Measurements from ENCODE around the gene KCNS3. TPM values are rescaled to one million over a fixed set of nuclear protein-coding genes. Genes with fewer than 3 reads are reported as not detected.
A peak's percentile ranks its signal among the peaks of the same experiment; 100 is the strongest.

Gene KCNS3
- total and polyA plus RNA-seq, 2 donors (not counting 1 experiment from before 2014, with no cell fraction given) = 3.0 to 6.3 TPM

- no peak overlapping the region for H3K9ac ChIP-seq (ENCODE audit: insufficient read depth, low read length)
- no peaks in the 10 kb centered on the region for H3K9me3 ChIP-seq (ENCODE audit: control insufficient read depth, insufficient read depth, low read depth, low read length)
- no peak overlapping the region for H3K4me3 ChIP-seq (replicated peaks in 1 of 4; ENCODE audit: control extremely low read depth in 1 of 4, insufficient read depth in 1 of 4, low read depth in 3 of 4, low read length in 4 of 4)
- no peaks in the 10 kb centered on the region for H3K79me2 ChIP-seq (ENCODE audit: control insufficient read depth, insufficient read depth, low read length)
- no peak for DNase-seq (ENCODE audit: low read depth in 2 of 2)
- no peak for TF ChIP-seq EZH2 (IDR thresholded peaks at IDR 0.05; ENCODE audit: low read length, missing control alignments)
- TF ChIP-seq, protein P1, sequence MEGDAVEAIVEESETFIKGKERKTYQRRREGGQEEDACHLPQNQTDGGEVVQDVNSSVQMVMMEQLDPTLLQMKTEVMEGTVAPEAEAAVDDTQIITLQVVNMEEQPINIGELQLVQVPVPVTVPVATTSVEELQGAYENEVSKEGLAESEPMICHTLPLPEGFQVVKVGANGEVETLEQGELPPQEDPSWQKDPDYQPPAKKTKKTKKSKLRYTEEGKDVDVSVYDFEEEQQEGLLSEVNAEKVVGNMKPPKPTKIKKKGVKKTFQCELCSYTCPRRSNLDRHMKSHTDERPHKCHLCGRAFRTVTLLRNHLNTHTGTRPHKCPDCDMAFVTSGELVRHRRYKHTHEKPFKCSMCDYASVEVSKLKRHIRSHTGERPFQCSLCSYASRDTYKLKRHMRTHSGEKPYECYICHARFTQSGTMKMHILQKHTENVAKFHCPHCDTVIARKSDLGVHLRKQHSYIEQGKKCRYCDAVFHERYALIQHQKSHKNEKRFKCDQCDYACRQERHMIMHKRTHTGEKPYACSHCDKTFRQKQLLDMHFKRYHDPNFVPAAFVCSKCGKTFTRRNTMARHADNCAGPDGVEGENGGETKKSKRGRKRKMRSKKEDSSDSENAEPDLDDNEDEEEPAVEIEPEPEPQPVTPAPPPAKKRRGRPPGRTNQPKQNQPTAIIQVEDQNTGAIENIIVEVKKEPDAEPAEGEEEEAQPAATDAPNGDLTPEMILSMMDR (conservative IDR thresholded peaks at IDR 0.05 in 1 of 2, IDR thresholded peaks at IDR 0.05 in 1 of 2; ENCODE audit: low read depth in 1 of 2, low read length in 2 of 2) = peak in 1 of 2 donors; percentile 13
- H2AFZ ChIP-seq (ENCODE audit: low read length) = no peak overlapping the region
- no peak overlapping the region for H3K27ac ChIP-seq (ENCODE audit: insufficient read depth, low read length)
- H4K20me1 ChIP-seq (ENCODE audit: control insufficient read depth, extremely low read depth, insufficient read depth, low read length) = no peaks in the 10 kb centered on the region
- no peak overlapping the region for H3K4me2 ChIP-seq (ENCODE audit: extremely low read depth, insufficient read depth, low read length)
- no peaks in the 10 kb centered on the region for H3K36me3 ChIP-seq (ENCODE audit: control insufficient read depth, insufficient read depth, low read length)
- H3K4me1 ChIP-seq (ENCODE audit: control insufficient read depth, extremely low read depth, insufficient read depth, low read length) = no peaks in the 10 kb centered on the region
- no peaks in the 10 kb centered on the region for H3K27me3 ChIP-seq (ENCODE audit: control insufficient read depth, insufficient read depth, low read length)
Measured at GRCh38 chr2:17918789-17919188, 40.3 kb downstream of the KCNS3 start.

- Histone ChIP-seq H4K20me1 (ENCODE audit: control insufficient read depth, extremely low read depth, insufficient read depth, low read length) (no peaks in the 10 kb centered on the region), H3K4me2 (ENCODE audit: extremely low read depth, insufficient read depth, low read length) (no peak overlapping the region), H3K4me1 (ENCODE audit: control insufficient read depth, extremely low read depth, insufficient read depth, low read length) (peaks cover 3% of the 10 kb centered on the region), H2AFZ (ENCODE audit: low read length) (no peak overlapping the region), H3K79me2 (ENCODE audit: control insufficient read depth, insufficient read depth, low read length) (no peaks in the 10 kb centered on the region), H3K9ac (ENCODE audit: insufficient read depth, low read length) (no peak overlapping the region), H3K9me3 (ENCODE audit: control insufficient read depth, insufficient read depth, low read depth, low read length) (no peaks in the 10 kb centered on the region), H3K27me3 (ENCODE audit: control insufficient read depth, insufficient read depth, low read length) (no peaks in the 10 kb centered on the region), H3K4me3 (replicated peaks in 1 of 4; ENCODE audit: control extremely low read depth in 1 of 4, insufficient read depth in 1 of 4, low read depth in 3 of 4, low read length in 4 of 4) (no peak overlapping the region), H3K36me3 (ENCODE audit: control insufficient read depth, insufficient read depth, low read length) (no peaks in the 10 kb centered on the region), H3K27ac (ENCODE audit: insufficient read depth, low read length) (no peak overlapping the region)
- no peak for TF ChIP-seq EZH2 (IDR thresholded peaks at IDR 0.05; ENCODE audit: low read length, missing control alignments)
- TF ChIP-seq, protein P1 (conservative IDR thresholded peaks at IDR 0.05 in 1 of 2, IDR thresholded peaks at IDR 0.05 in 1 of 2; ENCODE audit: low read depth in 1 of 2, low read length in 2 of 2) = no peak
- no peak for DNase-seq (ENCODE audit: low read depth in 2 of 2)
Measured at GRCh38 chr2:17930773-17931172, 52.3 kb downstream of the KCNS3 start.

GRCh38 chr2:17933256-17933655 is 54.8 kb downstream of the KCNS3 start:
- Histone ChIP-seq H3K9ac (ENCODE audit: insufficient read depth, low read length) (no peak overlapping the region), H3K4me2 (ENCODE audit: extremely low read depth, insufficient read depth, low read length) (no peak overlapping the region), H3K79me2 (ENCODE audit: control insufficient read depth, insufficient read depth, low read length) (no peaks in the 10 kb centered on the region), H3K27ac (ENCODE audit: insufficient read depth, low read length) (no peak overlapping the region), H3K9me3 (ENCODE audit: control insufficient read depth, insufficient read depth, low read depth, low read length) (no peaks in the 10 kb centered on the region), H3K36me3 (ENCODE audit: control insufficient read depth, insufficient read depth, low read length) (no peaks in the 10 kb centered on the region), H4K20me1 (ENCODE audit: control insufficient read depth, extremely low read depth, insufficient read depth, low read length) (no peaks in the 10 kb centered on the region), H3K4me3 (replicated peaks in 1 of 4; ENCODE audit: control extremely low read depth in 1 of 4, insufficient read depth in 1 of 4, low read depth in 3 of 4, low read length in 4 of 4) (no peak overlapping the region), H3K27me3 (ENCODE audit: control insufficient read depth, insufficient read depth, low read length) (no peaks in the 10 kb centered on the region), H3K4me1 (ENCODE audit: control insufficient read depth, extremely low read depth, insufficient read depth, low read length) (peaks cover 3% of the 10 kb centered on the region), H2AFZ (ENCODE audit: low read length) (no peak overlapping the region)
- TF ChIP-seq, protein P1 (conservative IDR thresholded peaks at IDR 0.05 in 1 of 2, IDR thresholded peaks at IDR 0.05 in 1 of 2; ENCODE audit: low read depth in 1 of 2, low read length in 2 of 2) = no peak
- no peak for TF ChIP-seq EZH2 (IDR thresholded peaks at IDR 0.05; ENCODE audit: low read length, missing control alignments)
- DNase-seq (ENCODE audit: low read depth in 2 of 2) = no peak
